HTR-8/SVneo (cell line): ENCODE data around the gene FANCC.

Source experiments
- DNase-seq: peaks from one replicate; pipeline ENCODE4 v3.0.0; 2011; ENCODE audit warnings: low spot score, mixed read lengths; ENCODE audit not compliant: insufficient read length
- FAIRE-seq: peaks from 2 replicates; lab custom pipeline; 2011; peaks lifted over from hg19 to GRCh38; lab: Jason Lieb, UNC

Gene FANCC

DNA sequence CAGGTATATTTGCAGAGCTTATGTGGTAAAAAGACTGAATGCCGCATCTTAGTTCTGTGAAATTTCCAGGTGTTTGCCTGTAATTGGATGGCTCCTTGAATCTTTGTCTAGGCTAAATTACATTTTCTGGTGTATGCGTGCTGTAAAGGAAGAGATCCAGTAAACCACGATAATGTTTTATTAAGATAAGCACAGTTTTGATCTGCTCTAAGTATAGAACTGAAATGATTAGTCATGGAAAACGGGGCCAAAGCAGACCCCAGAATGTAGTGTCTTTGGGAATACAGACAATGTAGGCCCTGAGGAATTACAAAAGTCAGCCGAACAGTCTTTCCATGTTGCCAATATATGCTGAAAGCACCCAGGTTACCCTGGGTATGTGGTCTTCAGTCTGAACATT lies 257.3 kb downstream of the FANCC start:
- DNase-seq: no peak

DNA sequence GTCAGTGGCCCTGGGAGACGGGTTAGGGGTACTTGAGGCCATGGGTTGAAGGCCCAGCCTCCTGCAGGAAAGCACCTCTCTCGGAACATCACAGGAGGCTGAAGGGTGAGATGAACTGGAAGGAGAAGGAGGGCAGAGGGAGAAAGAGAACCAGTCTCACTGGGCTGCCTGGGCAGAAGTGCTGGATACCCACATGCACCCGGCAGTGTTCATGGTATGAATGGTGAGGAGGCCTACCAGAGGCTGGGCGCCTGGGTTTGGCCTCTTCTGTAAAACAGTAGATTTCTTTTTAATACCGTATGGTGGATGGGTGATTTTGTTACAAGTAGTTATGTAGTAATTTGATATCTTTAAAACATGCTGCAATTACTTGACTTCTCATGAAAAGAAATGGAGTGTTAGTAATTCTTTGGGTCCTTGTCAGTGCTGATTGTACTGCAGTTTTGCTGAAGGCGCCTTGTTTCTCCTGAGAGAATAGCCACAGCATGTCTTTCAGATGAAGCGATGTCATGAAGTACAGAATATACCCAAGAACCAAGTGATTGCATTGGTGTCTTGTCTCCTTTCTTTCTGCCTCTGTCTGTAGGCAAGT lies 258.6 kb downstream of the FANCC start:
- DNase-seq: no peak

More for the DNA sequence above, 257.3 kb downstream of the FANCC start:
- FAIRE-seq: no peak

DNA sequence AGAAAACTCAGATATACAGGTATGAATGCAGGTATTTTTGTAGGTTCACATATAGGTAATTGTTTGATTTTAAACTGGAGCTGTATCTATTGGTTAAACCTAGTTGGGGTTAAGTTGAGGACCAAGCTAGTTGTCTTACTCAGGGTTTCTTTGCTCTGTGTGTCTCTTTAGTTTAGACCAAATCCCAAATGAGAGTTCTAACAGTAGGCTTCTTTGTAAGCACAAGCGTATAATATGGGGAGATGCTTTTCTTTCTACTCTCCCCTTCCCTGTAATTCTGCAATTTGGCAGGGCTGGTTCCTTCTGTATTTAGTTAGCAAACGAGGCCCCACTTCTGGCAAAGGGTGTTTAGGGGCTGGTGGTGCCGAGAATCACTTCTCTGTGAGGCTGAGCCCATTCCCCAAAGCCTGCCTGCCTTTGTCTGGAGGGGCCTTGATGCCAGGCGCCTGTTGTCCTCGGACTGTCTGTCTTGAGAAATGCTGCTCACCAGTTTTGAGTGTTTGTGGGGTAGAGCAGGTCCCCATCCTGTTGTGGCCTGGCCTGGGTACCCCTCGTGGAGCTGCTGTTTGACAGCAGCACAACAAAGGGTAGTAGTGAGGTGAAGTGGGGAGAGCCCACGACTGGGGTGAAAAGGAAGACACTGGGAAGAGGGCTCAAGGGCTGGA lies 259.3 kb downstream of the FANCC start:
- no peak for FAIRE-seq
- DNase-seq: no peak

More for the DNA sequence above, 258.6 kb downstream of the FANCC start:
- no peak for FAIRE-seq

DNA sequence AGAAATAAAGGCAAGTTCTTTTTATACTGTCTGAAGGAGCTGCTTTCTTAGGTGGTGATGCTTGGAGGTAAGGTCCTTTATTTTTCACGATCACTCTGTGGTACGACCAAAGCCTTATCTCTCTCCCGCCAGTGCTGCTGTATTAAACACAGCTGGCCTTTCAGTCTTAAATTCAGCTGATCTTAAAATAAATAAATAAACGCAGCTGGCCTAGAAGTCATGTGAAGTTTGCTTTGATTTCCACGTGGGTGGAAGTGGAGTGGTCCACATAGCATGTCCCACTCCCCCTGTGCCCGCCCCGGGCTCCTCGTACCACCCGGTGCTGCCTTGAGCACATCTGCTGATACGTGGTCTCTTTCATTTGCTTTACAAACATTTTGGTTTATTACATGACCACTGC lies 260.4 kb downstream of the FANCC start:
- FAIRE-seq: no peak
- no peak for DNase-seq

DNA sequence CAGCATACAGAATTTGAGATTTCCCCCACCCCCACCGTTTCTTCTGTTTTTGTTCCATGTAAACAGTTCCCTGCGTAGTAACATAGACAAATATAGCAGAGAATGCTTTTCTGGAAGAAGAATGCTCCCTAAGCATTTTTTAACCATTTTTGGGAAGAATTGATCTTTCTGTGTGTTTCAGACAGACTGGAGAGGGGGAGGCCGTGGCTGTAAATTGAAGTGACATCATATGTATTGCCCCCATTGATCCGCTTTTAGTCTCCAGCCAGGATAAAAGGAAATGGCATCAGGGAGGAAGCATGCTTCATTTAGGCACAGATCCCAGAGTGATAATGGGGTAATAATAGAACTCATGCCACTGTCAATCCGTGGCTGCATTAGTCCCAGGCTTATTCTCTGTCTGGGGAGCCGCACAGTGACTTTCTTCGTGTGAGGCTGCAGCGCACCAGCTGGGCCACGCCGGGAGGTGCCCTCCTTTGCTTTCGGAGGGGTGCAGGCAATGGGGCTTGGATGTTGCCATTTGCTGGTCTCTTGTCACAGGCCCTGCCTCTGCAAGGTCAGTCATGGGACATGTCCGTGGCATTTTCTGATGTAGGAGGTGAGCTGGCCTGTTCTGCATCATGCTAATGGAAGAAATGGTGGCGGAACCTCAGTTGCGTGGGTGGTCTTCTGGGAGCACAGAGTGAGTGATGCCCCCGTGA lies 261.5 kb downstream of the FANCC start:
- no peak for FAIRE-seq
- DNase-seq: no peak

DNA sequence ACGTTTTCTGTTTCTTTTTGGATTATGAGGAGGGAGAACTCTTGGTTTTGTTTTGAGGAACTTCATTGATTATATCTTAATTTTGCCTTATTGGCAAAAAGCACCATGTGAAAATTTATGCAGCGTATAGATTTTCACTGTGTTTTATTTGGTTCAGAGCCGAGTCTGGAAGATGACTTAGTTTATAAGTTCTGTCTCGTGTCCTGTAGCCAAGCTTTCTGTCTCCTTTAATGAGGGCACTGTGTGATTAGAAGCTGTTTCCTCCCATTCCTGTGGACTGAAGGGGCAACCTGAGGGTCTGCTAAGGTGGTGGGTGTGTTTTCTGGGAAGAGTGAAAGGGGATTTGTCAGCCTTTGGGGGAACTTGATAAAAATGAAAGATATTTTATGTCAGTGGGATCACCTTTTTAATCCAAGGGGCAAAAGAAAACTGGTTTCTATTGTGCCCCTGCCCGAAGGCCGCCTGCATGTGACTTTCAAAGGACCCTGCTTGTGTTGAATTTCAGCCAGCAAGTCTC lies 262.1 kb downstream of the FANCC start:
- DNase-seq (no peak), FAIRE-seq (no peak)

DNA sequence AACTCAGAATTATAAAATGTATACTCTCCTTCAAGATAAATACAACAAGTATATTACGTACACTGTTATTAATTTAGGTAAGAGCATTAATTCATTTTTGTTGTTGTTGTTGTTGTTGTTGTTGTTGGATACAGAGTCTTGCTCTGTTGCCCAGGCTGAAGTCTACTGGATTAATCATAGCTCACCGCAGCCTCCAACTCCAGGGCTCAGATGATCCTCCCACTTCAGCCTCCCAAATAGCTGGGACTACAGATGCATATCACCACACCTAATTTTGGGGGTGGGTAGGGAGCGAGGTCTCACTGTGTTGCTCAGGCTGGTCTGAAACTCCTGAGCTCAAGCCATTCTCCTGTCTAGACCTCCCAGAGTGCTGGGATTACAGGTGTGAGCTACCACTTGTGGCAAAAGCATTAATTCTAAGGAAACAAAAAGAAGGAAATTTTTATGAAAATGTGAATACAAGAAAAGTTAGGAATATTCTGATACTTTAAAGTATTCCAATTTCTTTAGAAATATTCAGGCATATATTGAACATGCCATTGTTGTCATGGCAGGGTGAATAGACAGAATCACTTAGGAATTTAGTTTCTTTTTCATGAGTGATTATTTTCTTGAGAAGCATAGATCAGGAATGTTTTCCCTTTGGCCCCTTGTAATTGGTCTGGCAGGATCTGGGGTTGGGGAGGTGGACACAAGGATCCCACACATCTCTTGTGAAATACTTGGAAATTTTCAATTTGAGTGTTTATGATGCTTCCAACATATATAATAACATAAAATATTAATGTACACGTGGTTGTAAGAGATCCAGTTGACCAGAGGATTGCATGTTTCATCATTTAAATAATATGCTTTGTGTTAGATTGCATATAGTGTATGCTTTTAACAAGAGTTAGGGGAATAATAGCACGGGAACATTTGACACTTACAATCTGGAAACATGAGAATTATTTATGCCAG lies 263.6 kb downstream of the FANCC start:
- DNase-seq (no peak), FAIRE-seq (no peak)

DNA sequence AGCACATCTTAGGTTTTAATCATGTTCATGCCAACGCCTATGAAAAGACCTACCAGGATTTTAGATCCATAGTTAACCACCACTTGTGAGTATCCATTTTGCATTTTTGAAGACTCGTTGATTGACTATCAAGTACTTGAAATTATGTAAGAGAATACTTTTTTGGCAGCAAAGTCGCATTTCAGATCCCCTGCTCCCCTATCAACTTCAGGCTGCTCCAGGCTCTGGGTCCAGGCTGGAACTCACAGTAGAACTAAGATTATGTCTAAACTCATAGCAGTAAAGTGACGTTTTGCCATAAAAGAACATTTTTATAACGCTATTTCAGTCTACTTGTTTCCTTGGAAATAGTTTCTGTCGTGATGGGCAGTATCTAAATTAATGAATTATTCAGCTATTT lies 267.7 kb downstream of the FANCC start:
- DNase-seq: no peak
- FAIRE-seq: no peak
